Neural cell (in vitro differentiated cells): ENCODE results near the gene RECK. TPM values are rescaled to one million over a fixed set of nuclear protein-coding genes. Genes with fewer than 3 reads are reported as not detected.

Experiments used
- H2AFZ ChIP-seq: fragments of 200-600, 300-800 bp; sonication (generic), shearing (Covaris generic); 2 replicates; pipeline ENCODE4 v1.6.0; 2014; ENCODE audit warnings: low read depth, mild to moderate bottlenecking, antibody characterized with exemption, low read length, moderate library complexity
- H3F3A ChIP-seq: fragments of 200-600 bp; shearing (Covaris generic); 2 replicates; pipeline ENCODE4 v1.6.1; 2016; ENCODE audit warnings: mild to moderate bottlenecking, moderate library complexity, mixed read lengths, antibody characterized with exemption, low read length; ENCODE audit not compliant: insufficient read depth, poor library complexity, severe bottlenecking
- H3K27ac ChIP-seq: fragments of 200-600, 300-800 bp; sonication (generic), shearing (Covaris generic); 2 replicates; pipeline ENCODE4 v1.5.1; 2014; ENCODE audit warnings: mild to moderate bottlenecking, low read length, moderate library complexity
- H3K27me3 ChIP-seq: fragments of 300-800, 200-600 bp; sonication (generic), shearing (Covaris generic); 2 replicates; pipeline ENCODE4 v1.6.0; 2014; ENCODE audit warnings: mild to moderate bottlenecking, low read depth, low read length, moderate library complexity; ENCODE audit not compliant: insufficient read depth
- H3K36me3 ChIP-seq: fragments of 300-800, 200-600 bp; sonication (generic), shearing (Covaris generic); 2 replicates; pipeline ENCODE4 v1.5.1; 2014; ENCODE audit warnings: mild to moderate bottlenecking, antibody characterized with exemption, low read length, moderate library complexity; ENCODE audit not compliant: insufficient read depth
- H3K4me2 ChIP-seq: fragments of 300-800, 200-600 bp; sonication (generic), shearing (Covaris generic); 2 replicates; pipeline ENCODE4 v1.6.0; 2014; ENCODE audit warnings: mild to moderate bottlenecking, low read length
- H3K4me3 ChIP-seq: fragments of 300-800, 200-600 bp; sonication (generic), shearing (Covaris generic); 2 replicates; pipeline ENCODE4 v1.5.1; 2014; ENCODE audit warnings: mild to moderate bottlenecking, low read length, moderate library complexity
- H3K79me2 ChIP-seq: fragments of 200-600 bp; shearing (Covaris generic); replicated peaks from 2 replicates; pipeline ENCODE4 v1.6.0; 2014; ENCODE audit warnings: mild to moderate bottlenecking, low read length, moderate library complexity; ENCODE audit not compliant: insufficient read depth
- H3K9ac ChIP-seq: fragments of 300-800, 200-600 bp; sonication (generic), shearing (Covaris generic); 2 replicates; pipeline ENCODE4 v1.6.1; 2016; ENCODE audit warnings: mild to moderate bottlenecking, low read length, mixed read lengths
- H3K9me2 ChIP-seq: fragments of 200-600 bp; shearing (Covaris generic); 2 replicates; pipeline ENCODE4 v1.6.1; 2016; ENCODE audit warnings: mild to moderate bottlenecking, low read length, mixed read lengths; ENCODE audit not compliant: insufficient read depth
- H3K9me3 ChIP-seq: fragments of 200-600, 300-800 bp; sonication (generic), shearing (Covaris generic); 2 replicates; pipeline ENCODE4 v1.6.1; 2016; ENCODE audit warnings: mild to moderate bottlenecking, mixed run types, low read length, moderate library complexity, mixed read lengths
- H4K20me1 ChIP-seq: fragments of 200-600 bp; shearing (Covaris generic); 2 replicates; pipeline ENCODE4 v1.6.1; 2016; ENCODE audit warnings: mild to moderate bottlenecking, mixed run types; ENCODE audit not compliant: insufficient read depth
- CTCF ChIP-seq: fragments of 450-650 bp; IDR thresholded peaks from 2 replicates; pipeline ENCODE4 v1.5.1; 2014; ENCODE audit warnings: antibody characterized with exemption, mild to moderate bottlenecking, moderate library complexity; ENCODE audit not compliant: poor library complexity, severe bottlenecking
- EP300 ChIP-seq: fragments of 450-650 bp; conservative IDR thresholded peaks from 2 replicates; pipeline ENCODE4 v1.6.1; 2014; ENCODE audit warnings: antibody characterized with exemption, mild to moderate bottlenecking, moderate library complexity; ENCODE audit not compliant: poor library complexity, severe bottlenecking
- EZH2 ChIP-seq: fragments of 200-600, 300-800 bp; shearing (Covaris generic), sonication (generic); IDR thresholded peaks from 2 replicates; pipeline ENCODE4 v1.6.1; 2014; ENCODE audit warnings: antibody characterized with exemption, low read length, borderline replicate concordance, mild to moderate bottlenecking; ENCODE audit not compliant: insufficient read depth, poor library complexity, severe bottlenecking
- MXI1 ChIP-seq: fragments of 450-650 bp; conservative IDR thresholded peaks from 2 replicates; pipeline ENCODE4 v1.6.1; 2014; ENCODE audit warnings: antibody characterized with exemption, mild to moderate bottlenecking; ENCODE audit not compliant: poor library complexity, severe bottlenecking
- POLR2AphosphoS5 ChIP-seq: IDR thresholded peaks from 2 replicates; pipeline ENCODE4 v1.6.1; 2012
- RAD21 ChIP-seq: fragments of 450-650 bp; conservative IDR thresholded peaks from 2 replicates; pipeline ENCODE4 v1.6.1; 2014; ENCODE audit warnings: antibody characterized with exemption, mild to moderate bottlenecking, moderate library complexity
- REST ChIP-seq: IDR thresholded peaks from 2 replicates; pipeline ENCODE4 v1.6.1; 2012; ENCODE audit warnings: borderline replicate concordance
- SMC3 ChIP-seq: fragments of 450-650 bp; conservative IDR thresholded peaks from 2 replicates; pipeline ENCODE4 v1.6.1; 2014; ENCODE audit warnings: antibody characterized with exemption, mild to moderate bottlenecking, moderate library complexity; ENCODE audit not compliant: poor library complexity
- TAF1 ChIP-seq: IDR thresholded peaks from 2 replicates; pipeline ENCODE4 v1.6.1; 2012; ENCODE audit warnings: low read depth
- polyA plus RNA-seq: library from polyadenylated mRNA; depleted of rRNA; stranded (reverse); fragments of >200 nt; gene quantifications from 2 replicates; pipeline ENCODE4 v1.2.3, GENCODE V29; 2014

Gene RECK
- polyA plus RNA-seq, 1 donor from 2014 or later: 6.9 TPM

GRCh38 chr9:36123515-36123914, 86.8 kb downstream of the RECK start:
- H3K36me3 ChIP-seq: peaks cover 7% of the 10 kb centered on the region
- H3K27me3 ChIP-seq: no peaks in the 10 kb centered on the region
- H3K79me2 ChIP-seq: no peaks in the 10 kb centered on the region
- no peaks in the 10 kb centered on the region for H4K20me1 ChIP-seq
- no peaks in the 10 kb centered on the region for H3K9me3 ChIP-seq
- no peaks in the 10 kb centered on the region for H3K9me2 ChIP-seq
- H3F3A ChIP-seq: no peaks in the 10 kb centered on the region
- no peak overlapping the region for H2AFZ ChIP-seq
- H3K4me2 ChIP-seq: no peak overlapping the region
- no peak for TF ChIP-seq SMC3
- no peak overlapping the region for H3K27ac ChIP-seq
- H3K4me3 ChIP-seq: no peak overlapping the region
- H3K9ac ChIP-seq: no peak overlapping the region

- Histone ChIP-seq H3K9me3 (no peaks in the 10 kb centered on the region), H3K4me2 (no peak overlapping the region), H3K27me3 (no peaks in the 10 kb centered on the region), H3K4me3 (no peak overlapping the region), H3K27ac (no peak overlapping the region), H3F3A (no peaks in the 10 kb centered on the region), H3K9me2 (no peaks in the 10 kb centered on the region), H3K9ac (no peak overlapping the region), H4K20me1 (no peaks in the 10 kb centered on the region), H3K36me3 (peaks cover 7% of the 10 kb centered on the region), H3K79me2 (no peaks in the 10 kb centered on the region), H2AFZ (no peak overlapping the region)
- no peak for TF ChIP-seq CTCF
- TF ChIP-seq EP300: no peak
- no peak for TF ChIP-seq REST
- TF ChIP-seq POLR2AphosphoS5: no peak
- no peak for TF ChIP-seq RAD21
- TF ChIP-seq MXI1: no peak
- TF ChIP-seq SMC3: no peak
- TF ChIP-seq EZH2: no peak
- no peak for TF ChIP-seq TAF1
Measured at GRCh38 chr9:36125062-36125855, 88.5 kb downstream of the RECK start.
